ENCODE measurements around the gene TFAP2E.

TFAP2E gene

GRCh38 chr1:35557611-35558373 lies 15.3 kb upstream of the TFAP2E start, which contains the start of gene NCDN:
Gene NCDN (plus strand): TSS chr1:35557799. CDS start chr1:35558191, 392 bp downstream.
- peak; percentile 98 for DNase-seq

DNA sequence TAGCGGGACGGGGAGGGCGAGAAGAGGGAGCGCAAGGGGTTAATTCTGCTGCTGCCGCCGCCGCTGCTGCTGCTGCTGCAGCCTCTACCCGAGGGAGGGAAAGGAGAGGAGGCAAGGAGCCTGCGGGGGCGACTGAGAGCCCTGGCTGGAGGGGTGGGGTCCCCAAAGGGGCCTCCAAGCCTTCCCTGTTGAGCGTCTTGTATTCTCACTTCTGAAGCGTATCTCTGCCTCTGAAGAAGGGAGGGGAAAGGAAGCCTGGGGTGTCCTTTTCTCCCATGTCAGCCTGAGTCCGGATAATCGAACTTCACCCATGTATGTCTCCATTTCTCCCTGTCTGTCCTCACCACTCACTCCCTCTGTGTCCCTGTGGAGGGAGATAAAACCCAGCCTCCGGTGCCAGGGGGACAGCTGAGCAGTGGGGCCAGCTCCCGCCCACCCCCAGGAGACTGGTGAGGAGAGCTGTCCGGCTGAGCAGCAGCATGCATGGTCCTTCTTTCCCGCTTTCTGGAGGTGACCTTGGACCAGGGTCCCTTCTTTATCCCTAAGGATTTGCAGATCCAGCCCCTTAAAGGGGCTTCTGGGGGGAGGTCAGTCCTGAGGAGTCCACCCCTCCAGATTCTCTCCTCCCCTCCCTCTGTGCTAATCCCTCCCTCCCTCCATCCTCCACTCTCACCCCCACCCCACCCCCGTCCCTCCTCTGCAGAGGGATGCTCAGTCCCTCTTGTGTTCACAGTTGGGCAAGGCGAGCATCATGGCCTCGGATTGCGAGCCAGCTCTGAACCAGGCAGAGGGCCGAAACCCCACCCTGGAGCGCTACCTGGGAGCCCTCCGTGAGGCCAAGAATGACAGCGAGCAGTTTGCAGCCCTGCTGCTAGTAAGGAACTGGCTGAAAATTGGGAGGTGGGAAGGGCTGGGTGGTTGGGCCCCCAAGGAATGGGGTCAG lies 14.5 kb upstream of the TFAP2E start:
- peak; percentile 25 for DNase-seq

DNA sequence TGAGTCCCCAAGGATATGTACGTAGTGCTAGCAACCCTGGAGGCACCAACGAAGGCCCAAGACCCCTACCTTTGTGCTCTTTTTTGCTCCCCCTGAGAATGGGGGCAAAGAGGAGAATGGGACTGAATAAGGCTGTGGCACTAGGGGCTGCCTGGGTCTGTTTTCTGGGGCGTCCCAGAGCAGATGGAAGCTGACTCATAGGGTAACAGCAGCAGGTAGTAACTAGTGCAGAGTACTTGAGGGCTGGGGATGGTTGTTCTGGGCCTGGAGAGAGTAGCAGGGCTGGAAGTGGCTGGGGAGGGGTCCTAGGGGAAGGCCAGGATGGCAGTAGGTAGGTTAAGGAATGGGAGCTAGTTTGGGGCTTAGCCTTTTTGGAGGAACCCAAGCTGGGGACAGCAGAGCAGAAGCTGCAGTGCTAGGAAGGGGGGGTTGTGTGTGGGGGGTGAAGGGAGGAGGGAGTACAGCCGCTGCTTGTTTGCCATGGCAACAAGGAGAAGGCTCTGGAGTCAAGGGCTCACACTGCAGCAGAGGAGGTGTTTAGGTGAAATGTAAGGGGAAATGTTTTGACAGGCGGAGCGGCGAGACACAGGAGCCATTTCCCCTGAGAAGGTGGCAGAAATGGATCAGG lies 13.7 kb upstream of the TFAP2E start:
- DNase-seq: no peak

- DNase-seq: no peak
These were observed 12.6 kb upstream of the TFAP2E start for GRCh38 chr1:35560256-35561225.

DNA sequence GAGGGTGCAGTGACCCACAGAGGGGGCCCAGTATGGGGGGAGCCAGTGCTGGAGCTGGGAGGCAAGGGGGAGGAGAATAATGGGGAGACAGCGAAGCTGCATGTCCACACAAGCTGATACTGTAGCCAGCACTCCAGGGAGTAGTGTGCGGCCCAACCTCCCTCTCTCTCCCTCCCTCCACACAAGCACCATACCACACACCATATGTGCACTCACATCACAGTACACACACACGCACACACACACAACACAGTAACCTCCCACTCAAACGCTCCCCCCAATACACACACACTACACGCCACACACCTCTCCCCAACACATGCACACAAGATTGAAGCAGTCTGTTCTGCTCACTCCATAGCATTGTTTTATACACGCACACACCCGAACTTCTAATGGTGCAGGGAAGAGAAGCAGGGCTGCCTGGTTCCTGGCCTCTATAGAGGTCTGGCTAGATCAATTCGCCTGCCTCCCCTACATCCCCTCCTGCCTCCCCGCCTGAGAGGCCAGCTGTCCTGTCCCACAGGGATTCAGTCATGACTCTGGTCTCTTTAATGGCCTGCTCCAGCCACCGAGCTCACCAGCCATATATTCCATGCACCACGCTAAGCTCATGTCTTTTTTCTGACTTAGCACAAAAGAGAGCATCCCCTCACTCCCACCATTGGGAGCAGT lies 11.7 kb upstream of the TFAP2E start:
- no peak for DNase-seq

DNA sequence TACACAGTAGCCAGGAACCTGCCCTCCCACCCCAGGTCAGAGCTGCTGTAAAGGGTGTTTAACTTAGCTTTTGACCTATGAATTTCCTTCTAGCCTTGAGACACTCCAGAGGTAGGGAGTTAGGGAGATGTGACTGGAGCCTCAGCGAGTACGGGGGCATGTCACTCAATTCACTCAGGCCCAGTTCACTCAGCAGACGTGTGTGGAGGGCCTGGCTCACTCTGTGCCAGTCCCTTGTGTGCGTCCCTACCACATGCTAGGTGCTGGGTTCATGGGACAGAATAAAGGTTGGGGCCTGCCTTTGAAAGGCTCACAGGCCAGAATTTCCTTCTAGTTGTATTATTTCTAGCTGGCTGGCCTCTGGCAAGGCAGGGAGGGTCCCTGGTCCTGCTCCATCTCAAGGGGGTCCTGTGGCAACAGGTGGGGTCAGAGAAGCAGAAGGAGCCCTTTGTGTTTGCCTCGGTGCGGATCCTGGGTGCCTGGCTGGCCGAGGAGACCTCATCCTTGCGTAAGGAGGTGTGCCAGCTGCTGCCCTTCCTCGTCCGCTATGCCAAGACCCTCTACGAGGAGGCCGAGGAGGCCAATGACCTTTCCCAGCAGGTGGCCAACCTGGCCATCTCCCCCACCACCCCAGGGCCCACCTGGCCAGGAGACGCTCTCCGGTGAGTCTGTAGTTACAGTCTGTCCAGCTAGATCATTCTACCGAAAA lies 11.0 kb upstream of the TFAP2E start:
- no peak for DNase-seq

- no peak for DNase-seq
These were observed 9.9 kb upstream of the TFAP2E start for GRCh38 chr1:35563166-35563565.

GRCh38 chr1:35564037-35564883 lies 8.9 kb upstream of the TFAP2E start:
- peak; percentile 81 for DNase-seq

- no peak for DNase-seq
These were observed 8.0 kb upstream of the TFAP2E start for GRCh38 chr1:35564884-35565741.

DNA sequence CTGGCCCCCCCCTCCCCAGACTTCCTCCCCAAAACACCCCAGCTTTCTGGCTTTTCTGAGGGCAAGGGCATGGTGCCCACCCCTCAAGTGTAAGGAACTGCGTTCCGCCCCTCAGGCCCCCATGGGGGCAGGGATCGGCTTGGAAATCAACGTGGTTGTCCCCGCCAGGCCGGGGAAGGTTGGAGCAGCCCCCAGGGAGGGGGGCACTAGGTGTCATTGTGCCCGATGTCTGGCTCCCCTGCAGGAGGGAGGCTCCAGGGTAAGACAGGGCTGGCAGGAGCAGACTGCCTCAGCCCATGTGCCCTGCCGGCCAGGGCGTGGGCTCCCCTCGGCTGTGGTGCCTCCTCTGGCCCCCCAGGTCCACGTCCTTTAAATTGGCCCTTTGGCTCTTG lies 7.4 kb upstream of the TFAP2E start:
- DNase-seq: no peak

DNA sequence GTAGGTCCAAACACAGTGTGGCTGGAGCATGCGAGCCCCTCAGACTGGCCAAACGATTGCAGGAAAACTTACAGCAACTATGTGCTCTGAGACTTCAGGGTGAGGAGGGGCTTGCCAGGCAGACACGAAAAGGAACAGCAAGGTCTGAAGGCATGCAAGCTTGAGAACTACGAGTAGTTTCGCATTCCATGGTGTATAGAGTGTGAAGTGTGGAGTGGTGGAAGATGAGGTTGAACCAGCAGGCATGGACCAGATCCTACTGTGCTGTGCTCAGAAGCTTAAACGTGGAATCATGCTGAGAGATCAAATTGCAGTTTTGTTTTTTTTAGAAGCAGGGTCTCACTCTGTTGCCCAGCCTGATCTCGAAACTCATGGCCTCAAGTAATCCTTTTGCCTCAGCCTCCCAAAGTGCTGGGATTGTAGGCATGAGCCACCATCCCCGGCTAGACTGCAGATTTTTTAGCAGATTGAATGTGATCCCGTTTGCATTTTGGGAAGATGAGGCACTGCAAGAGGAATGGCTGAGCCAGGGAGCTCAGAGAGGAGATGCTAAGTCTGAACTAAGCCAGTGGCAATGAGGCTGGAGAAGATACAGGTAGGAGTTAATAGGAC lies 5.1 kb upstream of the TFAP2E start:
- DNase-seq: no peak

DNA sequence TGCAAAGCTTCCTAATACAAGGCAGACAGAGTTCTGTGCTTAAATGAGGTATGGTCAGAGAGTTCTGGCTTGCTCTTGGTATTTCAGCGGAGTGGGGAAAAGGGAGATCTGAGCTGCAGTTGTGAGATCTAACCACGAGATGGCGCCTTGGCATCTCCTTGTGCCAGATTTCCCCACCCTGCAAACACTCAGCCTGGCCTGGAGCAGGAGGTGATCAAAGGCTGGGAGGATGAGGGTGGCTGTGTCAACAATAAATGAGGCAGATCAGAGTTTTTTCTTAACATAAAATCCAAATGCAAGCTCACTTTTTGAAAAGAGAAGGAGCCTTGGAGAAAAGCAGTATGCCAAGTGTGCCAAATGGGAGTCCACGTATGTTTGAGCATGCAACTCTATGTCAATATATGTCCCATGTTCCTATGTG lies 4.1 kb upstream of the TFAP2E start:
- peak; percentile 68 for DNase-seq

- DNase-seq: peak; percentile 42
These were observed 3.2 kb upstream of the TFAP2E start for GRCh38 chr1:35569936-35570335.

- no peak for DNase-seq
These were observed 2.5 kb upstream of the TFAP2E start for GRCh38 chr1:35570589-35571137.

DNA sequence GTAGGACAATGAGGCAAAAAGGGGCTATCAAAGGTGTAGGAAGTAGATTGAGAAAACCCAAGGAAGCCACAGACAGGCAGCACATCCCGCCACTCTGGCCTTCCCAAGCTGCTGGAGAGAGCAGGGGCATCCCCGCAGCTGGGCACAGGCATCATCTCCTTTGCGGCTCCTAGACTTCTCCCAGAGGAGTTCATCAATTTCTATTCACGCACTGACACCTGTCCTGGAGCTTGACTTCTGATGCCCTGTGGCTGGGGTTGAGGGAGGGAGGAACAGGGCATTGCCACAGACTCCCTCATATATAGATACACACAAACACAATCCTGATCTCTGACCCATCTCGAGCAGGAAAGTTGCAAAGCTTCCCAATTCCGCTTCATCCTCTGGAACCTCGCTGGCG lies 1.9 kb upstream of the TFAP2E start:
- DNase-seq: no peak

- DNase-seq: no peak
These were observed 818 bp upstream of the TFAP2E start for GRCh38 chr1:35572296-35572695.

DNA sequence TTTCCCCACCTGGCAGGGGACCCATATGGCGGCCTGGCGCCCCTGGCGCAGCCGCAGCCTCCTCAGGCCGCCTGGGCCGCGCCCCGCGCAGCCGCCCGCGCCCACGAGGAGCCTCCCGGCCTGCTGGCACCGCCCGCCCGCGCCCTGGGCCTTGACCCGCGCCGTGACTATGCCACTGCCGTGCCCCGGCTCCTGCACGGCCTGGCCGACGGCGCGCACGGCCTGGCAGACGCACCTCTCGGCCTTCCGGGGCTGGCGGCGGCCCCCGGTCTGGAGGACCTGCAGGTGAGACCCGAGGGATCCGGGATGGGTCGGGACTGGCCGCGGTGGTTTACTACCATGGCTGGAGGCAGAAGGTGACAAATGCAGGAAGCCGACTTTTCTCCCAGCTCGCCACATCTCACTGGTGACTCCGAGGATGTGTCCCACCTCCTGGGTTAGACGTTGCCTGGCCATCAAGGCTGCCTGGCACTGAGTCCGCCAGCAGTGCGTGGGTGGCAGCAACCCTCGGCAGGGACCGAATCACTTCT lies 1.1 kb downstream of the TFAP2E start:
- no peak for DNase-seq
